KOPT-K1 (cell line): ENCODE data around the gene CHRM4.

ENCODE experiments used
- H3K27ac ChIP-seq: fragments of 200-600 bp; sonication (generic); 2 replicates; pipeline ENCODE4 v1.5.1; 2016; ENCODE audit warnings: antibody characterized with exemption, mild to moderate bottlenecking, low read depth, low read length; ENCODE audit not compliant: poor library complexity, severe bottlenecking
- H3K36me3 ChIP-seq: fragments of 200-600 bp; sonication (generic); 2 replicates; pipeline ENCODE4 v1.5.1; 2017; ENCODE audit warnings: antibody characterized with exemption, mild to moderate bottlenecking, low read length, moderate library complexity; ENCODE audit not compliant: insufficient read depth
- H3K9me3 ChIP-seq: fragments of 200-600 bp; sonication (generic); 2 replicates; pipeline ENCODE4 v1.5.1; 2017; ENCODE audit warnings: antibody characterized with exemption, low read length, mild to moderate bottlenecking; ENCODE audit not compliant: insufficient read depth, poor library complexity, severe bottlenecking

CHRM4 gene

DNA sequence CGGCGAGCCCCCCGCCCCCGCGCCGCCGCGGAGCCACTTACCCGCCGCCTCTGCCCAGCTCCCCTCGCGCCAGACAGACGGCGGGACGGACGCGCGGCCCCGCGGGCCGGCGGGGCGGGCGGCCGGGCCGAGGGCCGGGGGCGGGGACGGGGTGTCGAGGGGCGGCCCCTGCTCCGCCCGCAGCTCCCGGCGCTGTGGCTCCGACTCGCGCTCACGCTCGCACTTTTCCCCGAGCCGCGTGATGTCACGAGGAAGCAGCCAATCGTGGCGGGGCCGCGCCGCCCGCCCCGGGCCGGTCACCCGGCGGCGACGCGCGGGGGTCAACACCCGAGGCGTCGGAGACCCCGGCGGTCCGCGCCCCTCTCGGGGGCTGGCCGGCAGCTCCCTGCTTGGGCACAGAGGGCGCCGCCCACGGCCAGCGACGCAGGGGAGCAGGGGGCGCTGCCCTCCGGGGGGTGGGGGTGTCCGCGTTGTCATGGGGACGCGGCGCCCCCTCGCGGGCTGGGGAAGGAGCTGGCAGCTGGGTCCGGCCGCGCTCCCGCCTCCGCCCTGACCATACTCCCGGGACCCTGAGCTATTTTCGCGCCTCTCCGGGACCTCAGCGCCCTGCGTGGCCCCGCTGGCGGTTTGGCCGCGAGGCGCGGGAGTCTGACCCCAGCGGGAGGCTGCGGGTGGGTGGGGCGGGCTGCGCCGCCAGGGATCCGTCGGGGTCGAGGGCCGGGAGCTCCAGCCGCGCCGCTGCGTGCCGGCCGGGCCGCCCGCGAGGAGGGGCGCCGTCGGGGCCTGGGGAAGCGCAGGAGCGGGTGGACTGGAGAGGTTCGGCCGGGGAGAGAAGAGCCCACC is at the start of gene CHRM4:
Gene CHRM4, minus strand, starts transcription at position 199 of the 843 bp plus-strand sequence. CDS start 5,219 bp downstream, outside the sequence.
- Histone ChIP-seq H3K27ac (no peak within 1 kb of the TSS), H3K36me3 (peaks cover 12% of the 10 kb centered on the region; the same call in 1 of the 2 replicates), H3K9me3 (no peaks in the 10 kb centered on the region)

GRCh38 chr11:46438211-46438610 is 46.6 kb upstream of the CHRM4 start:
- Histone ChIP-seq H3K9me3 (no peaks in the 10 kb centered on the region), H3K27ac (no peak overlapping the region), H3K36me3 (peaks cover 62% of the 10 kb centered on the region)

DNA sequence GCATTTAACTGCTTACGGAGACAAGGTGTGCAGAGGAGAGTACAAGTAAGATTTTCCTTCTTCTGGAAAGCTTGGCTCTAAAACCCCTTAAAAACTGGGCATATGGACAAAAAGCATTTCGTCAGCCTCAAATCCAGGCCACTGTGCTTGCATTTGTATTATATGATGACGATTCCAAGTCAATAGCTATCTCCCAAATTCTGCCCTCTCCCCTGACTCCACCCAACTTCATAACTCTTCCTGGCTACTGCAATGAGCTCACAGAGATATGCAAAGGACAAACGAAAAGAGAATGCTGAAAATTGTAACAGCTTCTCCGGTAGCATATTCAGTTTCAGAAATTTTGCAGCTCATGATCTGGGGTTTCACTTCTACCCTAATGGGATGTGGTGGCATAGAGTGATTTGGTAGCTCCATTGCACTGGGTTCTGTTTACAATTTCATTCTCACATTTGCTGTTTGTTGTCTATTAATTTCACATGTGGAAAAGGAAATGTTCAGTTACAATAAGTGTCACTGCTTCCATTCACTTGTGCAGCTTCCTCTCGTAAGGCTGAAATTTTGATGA is 45.6 kb upstream of the CHRM4 start:
- H3K9me3 ChIP-seq: no peaks in the 10 kb centered on the region
- H3K36me3 ChIP-seq: peaks cover 62% of the 10 kb centered on the region
- H3K27ac ChIP-seq: no peak overlapping the region

- Histone ChIP-seq H3K36me3 (peaks cover 62% of the 10 kb centered on the region), H3K9me3 (no peaks in the 10 kb centered on the region), H3K27ac (no peak overlapping the region)
Observed at GRCh38 chr11:46436113-46436512, 44.5 kb upstream of the CHRM4 start.

- H3K36me3 ChIP-seq: peaks cover 65% of the 10 kb centered on the region
- no peaks in the 10 kb centered on the region for H3K9me3 ChIP-seq
- no peak overlapping the region for H3K27ac ChIP-seq
Observed at GRCh38 chr11:46435679-46436078, 44.1 kb upstream of the CHRM4 start.

GRCh38 chr11:46431211-46431610 is 39.6 kb upstream of the CHRM4 start:
- Histone ChIP-seq H3K36me3 (peaks cover 56% of the 10 kb centered on the region), H3K27ac (no peak overlapping the region), H3K9me3 (no peaks in the 10 kb centered on the region)

- Histone ChIP-seq H3K27ac (no peak overlapping the region), H3K9me3 (no peaks in the 10 kb centered on the region), H3K36me3 (peaks cover 56% of the 10 kb centered on the region)
Observed at GRCh38 chr11:46429717-46430116, 38.1 kb upstream of the CHRM4 start.

DNA sequence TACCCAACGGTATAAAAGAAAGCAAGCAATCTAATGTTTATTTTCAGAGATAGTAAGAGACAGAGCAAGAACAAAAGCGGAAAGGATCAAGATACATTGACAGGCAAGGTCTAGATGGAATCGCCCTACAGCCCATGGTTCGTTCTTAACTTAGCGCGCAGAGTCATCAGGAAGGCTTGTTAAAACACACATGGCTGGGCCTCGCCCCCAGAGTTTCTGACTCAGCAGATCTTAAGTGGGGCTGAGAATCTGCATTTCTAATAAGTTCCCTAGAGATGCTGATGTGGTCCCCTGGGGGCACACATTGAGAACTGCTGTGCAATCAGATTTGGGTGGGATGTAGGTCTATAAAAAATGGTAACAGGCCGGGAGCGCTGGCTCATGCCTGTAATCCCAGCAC is 35.8 kb upstream of the CHRM4 start:
- no peaks in the 10 kb centered on the region for H3K9me3 ChIP-seq
- H3K36me3 ChIP-seq: peaks cover 40% of the 10 kb centered on the region
- H3K27ac ChIP-seq: no peak overlapping the region

DNA sequence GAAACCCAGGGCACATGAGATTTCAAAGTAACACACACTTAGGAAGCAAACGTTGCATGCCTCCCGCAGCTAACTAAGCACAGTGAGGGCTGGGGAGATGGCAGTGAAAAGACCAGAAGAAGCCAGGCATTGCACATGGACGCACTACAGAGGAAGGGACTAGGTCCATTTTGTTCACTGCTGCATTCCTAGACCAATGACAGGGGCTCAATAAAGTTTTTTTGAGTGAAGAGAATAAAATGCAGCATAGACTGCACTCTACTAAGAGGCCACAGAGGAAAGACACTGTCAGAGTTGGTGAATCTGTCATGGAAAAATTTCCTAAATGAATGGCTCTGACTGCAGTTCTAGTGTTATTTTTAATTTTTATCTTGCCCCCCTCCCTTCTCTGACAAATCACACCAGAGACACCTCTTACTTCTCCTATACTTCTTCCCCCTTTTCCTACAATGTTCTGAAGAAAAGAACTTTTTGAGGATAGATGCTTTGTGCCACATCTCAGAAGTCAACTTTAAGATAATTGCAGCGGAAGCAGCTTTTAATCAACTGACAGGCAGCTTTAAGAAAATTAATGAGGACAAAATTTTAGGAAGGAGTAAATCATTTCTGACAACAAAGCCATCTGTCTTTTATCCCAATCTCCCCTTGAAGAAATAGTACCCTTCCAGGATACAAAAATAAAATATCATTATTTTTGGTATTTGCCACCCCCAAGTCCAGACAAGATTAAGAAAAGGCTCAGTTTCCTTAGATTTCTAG is 34.8 kb upstream of the CHRM4 start:
- Histone ChIP-seq H3K36me3 (peaks cover 41% of the 10 kb centered on the region), H3K9me3 (no peaks in the 10 kb centered on the region), H3K27ac (no peak overlapping the region)

DNA sequence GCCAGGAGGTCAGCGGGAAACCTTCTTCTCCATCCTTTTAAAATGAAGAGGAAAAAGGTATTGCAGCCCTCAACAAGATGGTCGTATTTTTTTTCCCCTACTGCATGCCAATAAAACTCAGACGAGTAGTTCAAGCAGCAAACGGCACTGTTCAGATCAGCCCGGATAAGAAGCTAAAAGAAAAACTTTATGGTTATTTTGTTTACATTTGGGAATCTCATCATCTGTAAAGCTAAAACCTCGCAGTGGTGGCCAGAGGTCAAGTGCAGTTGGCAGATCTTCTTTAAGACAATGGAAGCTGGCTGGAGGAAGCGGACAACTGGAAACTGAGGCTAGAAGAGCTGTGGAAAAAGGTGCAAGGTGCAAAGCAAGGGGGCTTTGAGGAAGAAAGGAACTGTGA is 31.0 kb upstream of the CHRM4 start:
- H3K27ac ChIP-seq: no peak overlapping the region
- peaks cover 49% of the 10 kb centered on the region; the same call in 1 of the 2 replicates for H3K36me3 ChIP-seq
- H3K9me3 ChIP-seq: no peaks in the 10 kb centered on the region

GRCh38 chr11:46421257-46421880 is 29.8 kb upstream of the CHRM4 start:
- peaks cover 60% of the 10 kb centered on the region; the same call in 1 of the 2 replicates for H3K36me3 ChIP-seq
- no peak overlapping the region for H3K27ac ChIP-seq
- no peaks in the 10 kb centered on the region for H3K9me3 ChIP-seq

GRCh38 chr11:46420513-46420912 is 28.9 kb upstream of the CHRM4 start:
- H3K27ac ChIP-seq: no peak overlapping the region
- no peaks in the 10 kb centered on the region for H3K9me3 ChIP-seq
- H3K36me3 ChIP-seq: peaks cover 64% of the 10 kb centered on the region; the same call in 1 of the 2 replicates

DNA sequence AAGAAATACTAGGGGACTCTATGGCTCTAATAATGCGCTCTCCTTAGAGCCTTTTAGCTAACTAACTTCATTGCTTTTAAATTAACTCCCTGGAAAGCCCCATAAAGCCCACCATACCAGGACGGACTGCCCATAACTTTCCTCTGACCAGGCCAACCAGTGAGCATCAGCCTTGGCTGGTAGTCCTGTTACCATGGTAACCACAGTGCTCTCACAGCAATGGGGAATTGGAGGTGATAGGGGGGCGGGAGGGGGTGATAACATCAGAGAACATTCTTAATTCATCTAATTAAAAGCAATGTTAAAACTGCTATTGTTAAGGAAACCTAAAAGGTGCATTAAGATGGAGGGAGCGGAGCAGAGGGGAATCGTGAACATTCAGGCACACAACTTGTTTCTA is 27.2 kb upstream of the CHRM4 start:
- no peaks in the 10 kb centered on the region for H3K9me3 ChIP-seq
- no peak overlapping the region for H3K27ac ChIP-seq
- peaks cover 64% of the 10 kb centered on the region; the same call in 1 of the 2 replicates for H3K36me3 ChIP-seq

DNA sequence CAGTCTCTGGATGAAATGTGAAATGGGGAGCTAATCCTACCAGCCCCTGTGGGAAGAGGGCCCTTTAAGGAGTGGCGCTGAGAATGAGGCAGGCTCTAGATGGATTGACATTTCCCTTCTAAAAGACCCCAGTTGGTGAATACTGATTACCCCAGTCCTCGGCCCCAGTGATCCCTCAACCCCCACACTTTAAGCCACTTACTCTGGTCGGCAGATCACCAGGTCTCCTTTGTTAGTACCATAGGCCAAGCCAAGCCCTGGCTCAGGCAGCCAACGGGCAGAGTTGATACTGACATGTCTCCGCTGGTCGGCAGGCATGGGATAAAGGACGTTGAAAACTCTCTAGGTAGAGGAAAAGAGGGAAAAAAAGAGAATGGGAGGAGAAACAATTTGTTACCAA is 26.1 kb upstream of the CHRM4 start:
- H3K27ac ChIP-seq: no peak overlapping the region
- peaks cover 67% of the 10 kb centered on the region; the same call in 1 of the 2 replicates for H3K36me3 ChIP-seq
- no peaks in the 10 kb centered on the region for H3K9me3 ChIP-seq

DNA sequence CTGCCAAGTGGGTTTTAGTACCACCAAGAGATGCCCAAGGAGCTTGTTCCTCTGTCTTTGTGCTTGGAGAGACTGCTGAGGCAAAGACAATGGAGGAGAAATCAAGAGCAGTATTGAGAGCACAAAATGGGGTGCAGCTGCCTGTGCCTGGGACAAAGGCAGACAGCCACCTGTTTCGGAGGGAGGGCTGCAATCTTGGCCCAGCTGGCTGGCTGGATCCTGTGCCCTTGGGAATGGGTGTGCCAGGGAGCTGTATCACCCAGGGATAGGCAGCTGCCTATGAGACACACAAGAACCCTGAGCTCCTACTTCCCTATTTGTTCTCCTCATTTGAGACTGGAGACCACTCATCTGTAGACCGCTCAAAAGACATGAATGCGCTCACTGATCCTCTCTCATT is 23.3 kb upstream of the CHRM4 start:
- Histone ChIP-seq H3K9me3 (no peaks in the 10 kb centered on the region), H3K27ac (peak overlapping the region; percentile 64), H3K36me3 (peaks cover 57% of the 10 kb centered on the region)
